Measurements from ENCODE around the gene ITSN1. TPM values are rescaled to one million over a fixed set of nuclear protein-coding genes. Genes with fewer than 3 reads are reported as not detected.

ITSN1 gene
- 10.1 and 12.8 TPM in 2 replicates for polyA plus RNA-seq

DNA sequence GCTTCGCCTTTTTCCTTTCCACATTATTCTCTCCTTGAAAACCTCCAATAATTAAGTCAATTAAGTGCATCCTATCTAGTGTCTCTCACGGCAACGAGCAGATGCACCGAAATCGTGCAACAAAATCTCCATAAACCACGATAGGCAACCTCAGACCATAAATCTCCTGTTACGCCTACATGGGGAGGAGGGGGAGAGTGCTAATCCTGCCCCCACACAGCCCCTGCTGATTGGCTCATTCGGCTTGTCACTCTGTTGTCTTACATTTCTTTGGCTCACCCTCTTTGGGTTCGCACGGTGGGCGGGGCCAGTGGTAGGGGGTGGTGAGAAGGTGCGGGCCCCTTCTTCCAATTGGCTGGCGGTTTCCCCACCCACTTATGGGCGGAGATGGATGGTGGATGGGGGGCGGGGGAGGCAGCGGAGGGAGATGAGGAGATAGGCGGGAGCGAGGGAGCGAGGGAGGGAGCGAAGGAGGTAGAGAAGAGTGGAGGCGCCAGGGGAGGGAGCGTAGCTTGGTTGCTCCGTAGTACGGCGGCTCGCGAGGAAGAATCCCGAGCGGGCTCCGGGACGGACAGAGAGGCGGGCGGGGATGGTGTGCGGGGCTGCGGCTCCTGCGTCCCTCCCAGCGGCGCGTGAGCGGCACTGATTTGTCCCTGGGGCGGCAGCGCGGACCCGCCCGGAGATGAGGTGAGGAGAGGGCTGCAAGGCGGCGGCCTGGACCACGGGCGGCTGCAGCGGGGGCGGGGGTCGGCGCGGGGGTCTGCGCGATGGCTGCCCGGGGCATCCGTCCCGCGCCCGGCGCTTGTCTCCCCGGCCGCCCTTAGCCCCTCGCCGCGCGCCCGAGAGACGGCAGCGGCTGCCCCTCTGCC lies at the start of gene ITSN1:
Gene ITSN1 (plus strand): TSS at position 475 of the 869 bp plus-strand sequence. CDS start 76,328 bp downstream, outside the sequence.

GRCh38 chr21:33641352-33642026 lies 812 bp upstream of the ITSN1 start, which contains the start of gene CRYZL1:
TSS of gene CRYZL1 (minus strand) at chr21:33641741. CDS start at chr21:33631551, 10,190 bp downstream.

DNA sequence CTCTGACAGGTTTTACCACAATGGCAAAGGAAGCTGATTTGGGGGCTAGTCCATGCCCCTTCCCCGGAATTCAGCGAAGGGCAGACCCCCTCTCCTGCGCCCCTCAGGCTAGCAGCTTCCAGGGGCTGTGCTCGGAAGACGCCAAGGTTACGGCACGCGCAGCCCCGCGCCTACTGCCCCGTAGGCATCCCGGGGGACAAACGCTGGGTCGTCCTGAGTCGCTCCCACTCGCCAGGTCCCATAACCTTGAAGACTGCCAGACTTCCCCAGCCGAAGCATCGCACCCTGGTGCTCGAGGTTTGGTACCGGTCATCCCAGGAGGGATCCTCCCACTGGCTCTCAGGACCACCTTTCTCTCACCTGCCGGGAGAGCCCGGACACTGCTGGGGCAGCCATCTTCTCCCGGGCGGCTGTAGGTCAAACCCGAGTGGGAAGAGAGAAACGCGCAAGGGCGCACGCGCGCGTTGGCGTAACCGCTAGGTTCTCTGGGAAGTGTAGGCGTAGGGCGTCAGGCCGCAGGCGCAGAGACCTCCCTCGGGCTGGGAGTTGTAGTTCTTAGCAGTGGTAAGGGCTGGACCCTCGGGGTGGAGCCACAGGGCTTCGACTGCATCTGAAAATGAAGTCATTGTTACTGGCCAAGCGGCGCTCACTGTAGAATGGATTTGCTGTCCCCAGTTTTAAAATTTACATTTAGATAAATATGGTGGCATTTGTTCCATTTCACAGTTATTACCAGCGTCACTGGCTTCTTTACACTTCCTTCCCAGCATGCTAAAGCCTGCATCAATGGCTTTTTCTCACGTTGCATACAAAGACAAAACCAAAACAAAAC lies 273.3 kb downstream of the ITSN1 start, which contains the start of gene ATP5PO:
Gene ATP5PO (minus strand): TSS at position 437 of the 832 bp plus-strand sequence. CDS start 41 bp downstream, at position 396.

Other genes starting within 250 kb of the ITSN1 start
- gene IFNGR2, start 239.1 kb upstream of the ITSN1 start, polyA plus RNA-seq, result 29.4 and 29.6 TPM in 2 replicates
- gene TMEM50B, start 162.5 kb upstream of the ITSN1 start, polyA plus RNA-seq, result 192 and 237 TPM in 2 replicates
- gene DNAJC28, start 150.8 kb upstream of the ITSN1 start, polyA plus RNA-seq, result 16.0 and 21.6 TPM in 2 replicates
- gene GART, start 100.4 kb upstream of the ITSN1 start, polyA plus RNA-seq, result 18.6 and 26.6 TPM in 2 replicates
- gene SON, start 99.5 kb upstream of the ITSN1 start, polyA plus RNA-seq, result 1,065 and 1,220 TPM in 2 replicates
- 15.3 and 19.6 TPM in 2 replicates for gene DONSON, start 53.8 kb upstream of the ITSN1 start, polyA plus RNA-seq
- 110 and 150 TPM in 2 replicates for gene CRYZL1, start 760 bp upstream of the ITSN1 start, polyA plus RNA-seq